H9 (cell line): ENCODE data around the gene CELF1. TPM values are rescaled to one million over a fixed set of nuclear protein-coding genes. Genes with fewer than 3 reads are reported as not detected.

Experiments used
- DNase-seq: peaks from one replicate; pipeline ENCODE4 v3.0.0-alpha.2; 2017
- H2AFZ ChIP-seq: one replicate; pipeline ENCODE4 v1.6.1; 2013; ENCODE audit warnings: mild to moderate bottlenecking, low read length, control low read depth, moderate library complexity
- H2AK5ac ChIP-seq: 2 replicates; pipeline ENCODE4 v1.6.1; 2013; ENCODE audit warnings: low read length, control low read depth, mixed read lengths; ENCODE audit not compliant: insufficient read length
- H2BK120ac ChIP-seq: one replicate; pipeline ENCODE4 v1.6.1; 2013; ENCODE audit warnings: low read depth, mild to moderate bottlenecking, low read length, control low read depth, inconsistent platforms; ENCODE audit not compliant: poor library complexity, severe bottlenecking
- H2BK12ac ChIP-seq: 2 replicates; pipeline ENCODE4 v1.6.1; 2013; ENCODE audit warnings: low read length, control low read depth, mixed read lengths, low read depth; ENCODE audit not compliant: insufficient read length
- H2BK15ac ChIP-seq: 2 replicates; pipeline ENCODE4 v1.6.1; 2013; ENCODE audit warnings: low read depth, low read length, control low read depth
- H2BK20ac ChIP-seq: one replicate; pipeline ENCODE4 v1.6.1; 2013; ENCODE audit warnings: low read depth, mild to moderate bottlenecking, low read length, control low read depth, inconsistent platforms; ENCODE audit not compliant: poor library complexity, severe bottlenecking
- H2BK5ac ChIP-seq: 2 replicates; pipeline ENCODE4 v1.6.1; 2013; ENCODE audit warnings: low read length, control low read depth, mixed read lengths; ENCODE audit not compliant: insufficient read length
- H3K14ac ChIP-seq: 2 replicates; pipeline ENCODE4 v1.6.1; 2013; ENCODE audit warnings: low read length, control low read depth; ENCODE audit not compliant: insufficient read depth
- H3K18ac ChIP-seq: 2 replicates; pipeline ENCODE4 v1.6.1; 2013; ENCODE audit warnings: low read depth, mild to moderate bottlenecking, mixed read lengths, low read length, control low read depth; ENCODE audit not compliant: insufficient read length
- H3K23ac ChIP-seq: 2 replicates; pipeline ENCODE4 v1.6.1; 2013; ENCODE audit warnings: low read length, control low read depth, mixed read lengths, low read depth; ENCODE audit not compliant: insufficient read length
- H3K23me2 ChIP-seq: 2 replicates; pipeline ENCODE4 v1.6.1; 2013; ENCODE audit warnings: low read depth, mild to moderate bottlenecking, mixed read lengths, low read length, control low read depth; ENCODE audit not compliant: insufficient read length, poor library complexity, severe bottlenecking
- H3K27ac ChIP-seq: 2 replicates; pipeline ENCODE4 v1.5.1; 2013; ENCODE audit warnings: low read length, control low read depth, mixed read lengths, low read depth; ENCODE audit not compliant: insufficient read length
- H3K27me3 ChIP-seq: 2 replicates; pipeline ENCODE4 v1.6.1; 2013; ENCODE audit warnings: low read length, control low read depth, inconsistent platforms; ENCODE audit not compliant: insufficient read depth
- H3K4ac ChIP-seq: 2 replicates; pipeline ENCODE4 v1.6.1; 2013; ENCODE audit warnings: low read depth, mild to moderate bottlenecking, control low read depth, inconsistent platforms, low read length, moderate library complexity
- H3K4me1 ChIP-seq: 2 replicates; pipeline ENCODE4 v1.6.1; 2013; ENCODE audit warnings: low read length, control low read depth, inconsistent platforms; ENCODE audit not compliant: insufficient read depth
- H3K4me2 ChIP-seq: 2 replicates; pipeline ENCODE4 v1.6.1; 2013; ENCODE audit warnings: low read length, control low read depth, mixed read lengths; ENCODE audit not compliant: insufficient read length, insufficient read depth
- H3K56ac ChIP-seq: 2 replicates; pipeline ENCODE4 v1.6.1; 2013; ENCODE audit warnings: low read depth, mild to moderate bottlenecking, mixed read lengths, low read length, control low read depth; ENCODE audit not compliant: insufficient read length
- H3K79me1 ChIP-seq: 2 replicates; pipeline ENCODE4 v1.6.1; 2013; ENCODE audit warnings: low read depth, mild to moderate bottlenecking, moderate library complexity, low read length, control low read depth, inconsistent platforms; ENCODE audit not compliant: insufficient read depth, poor library complexity, severe bottlenecking
- H3K79me2 ChIP-seq: 2 replicates; pipeline ENCODE4 v1.6.1; 2013; ENCODE audit warnings: low read length, control low read depth, inconsistent platforms; ENCODE audit not compliant: insufficient read depth
- H3K9ac ChIP-seq: 2 replicates; pipeline ENCODE4 v1.6.1; 2013; ENCODE audit warnings: low read length, control low read depth, mixed read lengths; ENCODE audit not compliant: insufficient read length; ENCODE audit errors: extremely low read depth
- H3K9me3 ChIP-seq: one replicate; pipeline ENCODE4 v1.6.1; 2013; ENCODE audit warnings: low read depth, low read length, inconsistent platforms; ENCODE audit not compliant: control insufficient read depth
- H3T11ph ChIP-seq: one replicate; pipeline ENCODE4 v1.6.1; 2013; ENCODE audit warnings: mild to moderate bottlenecking, low read length, control low read depth, inconsistent platforms
- H4K20me1 ChIP-seq: one replicate; pipeline ENCODE4 v1.6.1; 2013; ENCODE audit not compliant: control insufficient read depth, insufficient read length, insufficient read depth
- H4K5ac ChIP-seq: 2 replicates; pipeline ENCODE4 v1.6.1; 2013; ENCODE audit warnings: low read depth, mild to moderate bottlenecking, mixed read lengths, low read length, control low read depth; ENCODE audit not compliant: insufficient read length
- H4K8ac ChIP-seq: replicated peaks from 2 replicates; pipeline ENCODE4 v1.6.1; 2013; ENCODE audit warnings: low read length, control low read depth, mixed read lengths, low read depth; ENCODE audit not compliant: insufficient read length
- H4K91ac ChIP-seq: 2 replicates; pipeline ENCODE4 v1.6.1; 2013; ENCODE audit warnings: low read depth, mild to moderate bottlenecking, moderate library complexity, mixed read lengths, low read length, control low read depth; ENCODE audit not compliant: insufficient read length
- H3K27ac Mint-ChIP-seq, 3 experiments: 2 replicates in 2 of 3; 3 replicates in 1 of 3; pipeline ENCODE4 v1.8.0; 2020 to 2021; ENCODE audit warnings: mixed read lengths in 3 of 3, mild to moderate bottlenecking in 1 of 3, moderate library complexity in 1 of 3
- H3K27me3 Mint-ChIP-seq: 2 replicates; pipeline ENCODE4 v1.8.0; 2021; ENCODE audit warnings: low read depth, mild to moderate bottlenecking, moderate library complexity, mixed read lengths
- H3K36me3 Mint-ChIP-seq, 3 experiments: 2 replicates in 2 of 3; 3 replicates in 1 of 3; pipeline ENCODE4 v1.8.0; 2020 to 2021; ENCODE audit warnings: low read depth in 3 of 3, mixed read lengths in 3 of 3; ENCODE audit not compliant: insufficient read depth in 1 of 3
- H3K4me1 Mint-ChIP-seq, 2 experiments: 2 replicates each; pipeline ENCODE4 v1.8.0; 2020; ENCODE audit warnings: mixed read lengths in 2 of 2
- H3K4me3 Mint-ChIP-seq, 2 experiments: 2 replicates in 1 of 2; 3 replicates in 1 of 2; pipeline ENCODE4 v1.8.0; 2020 to 2021; ENCODE audit warnings: mild to moderate bottlenecking in 2 of 2, mixed read lengths in 2 of 2, moderate library complexity in 1 of 2
- H3K9me3 Mint-ChIP-seq, 2 experiments: 2 replicates in 1 of 2; 3 replicates in 1 of 2; pipeline ENCODE4 v1.8.0; 2020; ENCODE audit warnings: mild to moderate bottlenecking in 2 of 2, mixed read lengths in 2 of 2, moderate library complexity in 1 of 2
- WGBS: extraction: QIAGEN DNeasy Blood & Tissue Kit; methylation state at CpG from one replicate; pipeline ENCODE4 v1.1.7; 2013; ENCODE audit warnings: missing lambda C conversion rate, low lambda C conversion rate, mixed read lengths; ENCODE audit not compliant: insufficient read length; ENCODE audit errors: extremely low coverage; 5-methylcytosine and 5-hydroxymethylcytosine counted together
- total RNA-seq: library from RNA; stranded (reverse); gene quantifications from 2 replicates; pipeline ENCODE4 v1.2.1, GENCODE V29; 2021
- TF ChIP-seq, protein P1 (sequence below): fragments of 200-600 bp; sonication (generic); conservative IDR thresholded peaks from 3 replicates; pipeline ENCODE4 v1.8.0; 2021; ENCODE audit warnings: antibody characterized with exemption, mild to moderate bottlenecking

The CELF1 gene
- total RNA-seq, 1 experiment from 2014 or later: 211 TPM

DNA sequence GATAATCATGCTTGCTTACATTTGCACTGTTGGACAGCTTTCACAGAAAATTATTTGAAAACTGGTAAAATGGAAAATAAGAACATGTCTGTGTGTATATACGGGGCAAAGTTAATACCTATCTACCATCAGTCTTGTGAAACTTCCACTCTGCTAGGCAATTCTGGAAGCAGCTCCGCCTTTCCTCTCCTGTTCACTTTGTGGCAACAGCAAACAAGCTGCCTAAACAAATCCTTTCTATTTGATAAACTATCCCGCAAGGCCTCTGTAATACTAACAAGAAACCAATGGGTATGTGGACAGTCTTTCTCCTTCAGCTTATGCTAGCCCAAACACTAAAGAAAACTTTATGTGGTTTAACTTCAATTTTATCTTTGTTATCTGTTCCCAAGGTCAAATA, 64.8 kb downstream of the CELF1 start:
- Histone ChIP-seq H3K56ac (no peak overlapping the region), H3T11ph (no peak overlapping the region), H3K23ac (no peak overlapping the region), H4K20me1 (no peaks in the 10 kb centered on the region), H3K23me2 (no peaks in the 10 kb centered on the region), H2AK5ac (no peak overlapping the region), H3K4me2 (no peak overlapping the region), H3K4me1 (no peaks in the 10 kb centered on the region), H2BK15ac (no peak overlapping the region), H2BK20ac (no peak overlapping the region), H4K8ac (no peak overlapping the region), H3K9me3 (no peaks in the 10 kb centered on the region), H2BK5ac (no peak overlapping the region), H3K9ac (no peak overlapping the region), H3K27me3 (no peaks in the 10 kb centered on the region), H3K79me1 (peaks cover 9% of the 10 kb centered on the region), H2AFZ (no peak overlapping the region), H3K18ac (no peak overlapping the region), H4K91ac (no peak overlapping the region), H4K5ac (no peak overlapping the region), H2BK12ac (no peak overlapping the region), H3K14ac (no peak overlapping the region), H2BK120ac (no peak overlapping the region), H3K79me2 (no peaks in the 10 kb centered on the region), H3K27ac (no peak overlapping the region), H3K4ac (no peak overlapping the region)
- Mint-ChIP-seq H3K27ac (peak overlapping the region in 1 of 3 experiments; percentile 46; a peak in 2 of 7 replicates), H3K9me3 (no peaks in the 10 kb centered on the region), H3K4me3 (no peak overlapping the region), H3K4me1 (no peaks in the 10 kb centered on the region), H3K27me3 (no peaks in the 10 kb centered on the region), H3K36me3 (peaks cover 33 to 61% (median 49%) of the 10 kb centered on the region in 3 experiments; a peak in 6 of 7 replicates)
- DNase-seq: no peak
- TF ChIP-seq, protein P1, sequence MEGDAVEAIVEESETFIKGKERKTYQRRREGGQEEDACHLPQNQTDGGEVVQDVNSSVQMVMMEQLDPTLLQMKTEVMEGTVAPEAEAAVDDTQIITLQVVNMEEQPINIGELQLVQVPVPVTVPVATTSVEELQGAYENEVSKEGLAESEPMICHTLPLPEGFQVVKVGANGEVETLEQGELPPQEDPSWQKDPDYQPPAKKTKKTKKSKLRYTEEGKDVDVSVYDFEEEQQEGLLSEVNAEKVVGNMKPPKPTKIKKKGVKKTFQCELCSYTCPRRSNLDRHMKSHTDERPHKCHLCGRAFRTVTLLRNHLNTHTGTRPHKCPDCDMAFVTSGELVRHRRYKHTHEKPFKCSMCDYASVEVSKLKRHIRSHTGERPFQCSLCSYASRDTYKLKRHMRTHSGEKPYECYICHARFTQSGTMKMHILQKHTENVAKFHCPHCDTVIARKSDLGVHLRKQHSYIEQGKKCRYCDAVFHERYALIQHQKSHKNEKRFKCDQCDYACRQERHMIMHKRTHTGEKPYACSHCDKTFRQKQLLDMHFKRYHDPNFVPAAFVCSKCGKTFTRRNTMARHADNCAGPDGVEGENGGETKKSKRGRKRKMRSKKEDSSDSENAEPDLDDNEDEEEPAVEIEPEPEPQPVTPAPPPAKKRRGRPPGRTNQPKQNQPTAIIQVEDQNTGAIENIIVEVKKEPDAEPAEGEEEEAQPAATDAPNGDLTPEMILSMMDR: no peak
- no CpG with 5 or more reads among the region's 3 CpGs for WGBS
